ENCODE data around the gene MED29. TPM values are rescaled to one million over a fixed set of nuclear protein-coding genes. Genes with fewer than 3 reads are reported as not detected.

MED29 gene
- total and polyA plus RNA-seq, 2 donors (not counting 1 experiment from before 2014, with no cell fraction given), result 33.0 to 47.5 TPM

- H3K27me3 Mint-ChIP-seq, result no peaks in the 10 kb centered on the region
- no peak overlapping the region for H3K27ac Mint-ChIP-seq
- DNase-seq (no peak), ATAC-seq (ENCODE audit: low read depth) (no peak)
- H3K9me3 ChIP-seq (ENCODE audit: control extremely low read depth in 1 of 3, control insufficient read depth in 2 of 3, insufficient read depth in 1 of 3, low read length in 2 of 3), result no peaks in the 10 kb centered on the region
- intact Hi-C loops (cut with micrococcal nuclease), result no loop called here
- peaks cover 21% of the 10 kb centered on the region for H3K79me2 ChIP-seq (ENCODE audit: control insufficient read depth, insufficient read depth, low read length)
- H3K4me1 Mint-ChIP-seq, result peaks cover 13% of the 10 kb centered on the region
- H3K4me3 Mint-ChIP-seq, result no peak overlapping the region
- no peaks in the 10 kb centered on the region for H3K27me3 ChIP-seq (replicated peaks in 1 of 4; ENCODE audit: control extremely low read depth in 1 of 4, control insufficient read depth in 3 of 4, insufficient read depth in 4 of 4, low read length in 3 of 4)
- no CpG with 5 or more reads among the region's 2 CpGs for WGBS (ENCODE audit: insufficient coverage)
- no peak overlapping the region for H3K4me3 ChIP-seq (ENCODE audit: control extremely low read depth in 1 of 5, extremely low read depth in 1 of 5, insufficient read depth in 1 of 5, low read depth in 2 of 5, low read length in 4 of 5)
- no peak overlapping the region for H3K27ac ChIP-seq (ENCODE audit: low read length in 2 of 2)
- H3K9me3 Mint-ChIP-seq (ENCODE audit: insufficient read depth), result no peaks in the 10 kb centered on the region
- H3K9ac ChIP-seq (ENCODE audit: low read length), result no peak overlapping the region
- H3K4me1 ChIP-seq (ENCODE audit: control insufficient read depth in 2 of 2, insufficient read depth in 2 of 2, low read length in 2 of 2), result peaks cover 6 to 12% of the 10 kb centered on the region in 2 donors
- CTCF ChIA-PET, result no interaction called here
- no peak overlapping the region for H3K4me2 ChIP-seq (replicated peaks; ENCODE audit: low read depth, low read length, poor library complexity, severe bottlenecking)
- no peaks in the 10 kb centered on the region for H4K20me1 ChIP-seq (ENCODE audit: control insufficient read depth, insufficient read depth, low read length, poor library complexity, severe bottlenecking)
- POLR2A ChIA-PET, result no interaction called here
- TF ChIP-seq CTCF (IDR thresholded peaks at IDR 0.05) (no peak), EZH2 (IDR thresholded peaks at IDR 0.05; ENCODE audit: borderline replicate concordance, insufficient read depth, low read depth, low read length, poor library complexity, severe bottlenecking) (no peak)
- H3K36me3 ChIP-seq (replicated peaks in 1 of 2; ENCODE audit: control extremely low read depth in 1 of 2, control insufficient read depth in 1 of 2, extremely low read depth in 1 of 2, insufficient read depth in 2 of 2, low read length in 1 of 2), result peaks cover 5 to 45% of the 10 kb centered on the region in 2 experiments
- H2AFZ ChIP-seq (ENCODE audit: insufficient read depth, low read depth, low read length, poor library complexity, severe bottlenecking), result no peak overlapping the region
These were observed 22.0 kb upstream of the MED29 start for GRCh38 chr19:39369200-39369599.

- no peak overlapping the region for H3K27ac Mint-ChIP-seq
These were observed 20.4 kb upstream of the MED29 start for GRCh38 chr19:39370735-39371134.

More at GRCh38 chr19:39370735-39371134, 20.4 kb upstream of the MED29 start:
- no peaks in the 10 kb centered on the region for H3K9me3 ChIP-seq (ENCODE audit: control extremely low read depth in 1 of 3, control insufficient read depth in 2 of 3, insufficient read depth in 1 of 3, low read length in 2 of 3)
- DNase-seq (no peak), ATAC-seq (ENCODE audit: low read depth) (no peak)
- Mint-ChIP-seq H3K9me3 (ENCODE audit: insufficient read depth) (no peaks in the 10 kb centered on the region), H3K27me3 (no peaks in the 10 kb centered on the region), H3K4me3 (no peak overlapping the region), H3K4me1 (peaks cover under 1% of the 10 kb centered on the region)
- no peak overlapping the region for H3K4me3 ChIP-seq (ENCODE audit: control extremely low read depth in 1 of 5, extremely low read depth in 1 of 5, insufficient read depth in 1 of 5, low read depth in 2 of 5, low read length in 4 of 5)
- H4K20me1 ChIP-seq (ENCODE audit: control insufficient read depth, insufficient read depth, low read length, poor library complexity, severe bottlenecking), result no peaks in the 10 kb centered on the region
- peaks cover 20% of the 10 kb centered on the region for H3K79me2 ChIP-seq (ENCODE audit: control insufficient read depth, insufficient read depth, low read length)
- H2AFZ ChIP-seq (ENCODE audit: insufficient read depth, low read depth, low read length, poor library complexity, severe bottlenecking), result no peak overlapping the region
- H3K27ac ChIP-seq (ENCODE audit: low read length in 2 of 2), result no peak overlapping the region
- no peak overlapping the region for H3K4me2 ChIP-seq (replicated peaks; ENCODE audit: low read depth, low read length, poor library complexity, severe bottlenecking)
- TF ChIP-seq EZH2 (IDR thresholded peaks at IDR 0.05; ENCODE audit: borderline replicate concordance, insufficient read depth, low read depth, low read length, poor library complexity, severe bottlenecking) (no peak), CTCF (IDR thresholded peaks at IDR 0.05) (no peak)
- H3K36me3 ChIP-seq (replicated peaks in 1 of 2; ENCODE audit: control extremely low read depth in 1 of 2, control insufficient read depth in 1 of 2, extremely low read depth in 1 of 2, insufficient read depth in 2 of 2, low read length in 1 of 2), result peaks cover 5 to 56% of the 10 kb centered on the region in 2 experiments
- no peaks in the 10 kb centered on the region for H3K4me1 ChIP-seq (ENCODE audit: control insufficient read depth in 2 of 2, insufficient read depth in 2 of 2, low read length in 2 of 2)
- intact Hi-C loops (cut with micrococcal nuclease), result no loop called here
- ChIA-PET CTCF (interaction anchor here (0.6 to 1.5 kb wide), 3 partner anchors 29 to 442 kb away, joined by 3 read pairs; partner anchors contain the start of gene SAMD4B), POLR2A (no interaction called here)
- no peak overlapping the region for H3K9ac ChIP-seq (ENCODE audit: low read length)
- H3K27me3 ChIP-seq (replicated peaks in 1 of 4; ENCODE audit: control extremely low read depth in 1 of 4, control insufficient read depth in 3 of 4, insufficient read depth in 4 of 4, low read length in 3 of 4), result no peaks in the 10 kb centered on the region
- WGBS (ENCODE audit: insufficient coverage), result 99% methylated on average over 5 of the region's 5 CpGs

Measured in B cell (primary cell).